ENCODE data around the gene USP13.

USP13 gene

DNA sequence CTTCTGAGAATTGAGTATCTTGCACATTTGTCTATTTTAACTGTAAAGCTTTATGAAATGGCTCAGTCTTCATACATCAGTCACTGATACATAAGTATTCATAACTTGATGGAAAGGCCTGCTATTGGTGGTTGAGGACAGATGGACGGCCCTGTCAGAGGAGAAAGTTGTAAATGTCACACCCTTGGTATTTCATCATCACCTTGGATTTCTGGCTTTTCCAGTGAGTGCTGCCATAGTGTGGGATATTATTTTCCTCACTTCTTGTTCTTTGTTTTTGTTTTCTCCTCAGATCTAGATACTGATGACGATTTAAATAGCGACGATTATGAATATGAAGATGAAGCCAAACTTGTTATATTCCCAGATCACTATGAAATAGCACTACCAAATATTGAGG lies 47.9 kb downstream of the USP13 start:
- DNase-seq, result no peak

DNA sequence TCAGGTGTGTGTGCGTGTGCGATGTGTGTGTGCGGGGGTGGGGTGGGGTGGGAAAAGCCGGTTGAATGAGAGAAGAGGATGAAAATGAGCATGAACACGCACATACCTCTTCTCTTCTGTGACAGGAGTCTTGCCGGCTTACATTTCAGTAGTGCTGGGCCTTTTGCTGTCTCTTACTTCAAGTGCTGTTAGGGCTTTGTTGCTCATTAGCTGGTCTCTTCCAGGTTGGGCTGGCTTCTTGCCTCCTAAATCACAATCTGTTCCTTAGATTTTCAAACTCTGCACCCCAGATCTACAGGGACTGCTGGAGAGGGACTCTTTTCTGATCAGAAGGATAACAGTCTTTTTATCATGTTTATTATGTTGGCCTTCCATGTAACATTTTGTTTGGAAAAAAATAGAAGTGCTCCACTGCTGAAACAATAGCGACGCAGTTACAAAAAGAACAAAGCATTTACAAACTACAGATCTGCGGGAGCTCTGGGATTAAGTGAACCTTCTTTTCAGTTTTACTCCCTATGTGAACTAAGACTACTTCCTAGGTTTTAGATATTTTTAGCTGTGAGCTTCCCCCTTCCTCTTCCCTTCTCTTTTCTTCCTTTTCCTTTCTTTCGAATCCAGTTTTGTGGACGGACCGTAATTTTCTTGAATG lies 48.5 kb downstream of the USP13 start:
- no peak for DNase-seq

DNA sequence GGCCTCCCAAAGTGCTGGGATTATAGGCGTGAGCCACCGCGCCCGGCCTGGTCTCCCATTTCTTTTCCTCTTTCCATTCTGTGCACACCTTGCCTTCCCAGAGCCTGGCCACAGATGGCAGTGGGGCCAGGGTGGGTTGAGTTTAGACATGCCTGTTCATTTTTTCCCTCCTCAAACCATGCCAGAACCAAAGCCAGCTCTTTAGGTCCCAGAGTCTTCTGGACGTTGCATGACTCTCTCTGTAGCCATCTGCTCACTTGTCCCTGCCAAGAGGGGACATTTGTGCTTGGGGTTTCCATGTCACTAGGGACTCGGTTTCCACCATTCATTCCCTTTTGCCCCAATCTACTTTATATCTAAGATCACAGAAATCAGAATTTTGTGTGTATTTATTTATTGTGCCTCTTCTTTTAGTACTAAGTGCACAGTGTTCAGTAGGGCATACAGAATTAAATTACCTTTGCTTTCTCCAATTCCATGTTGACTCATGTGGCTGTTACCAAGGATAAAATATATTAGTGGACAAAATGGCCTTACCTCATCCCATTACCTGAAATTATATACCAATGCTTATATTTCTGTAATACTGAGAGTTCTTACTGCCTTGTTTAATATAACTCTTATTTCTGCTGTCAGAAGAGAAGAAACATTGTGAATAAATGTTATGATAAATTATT lies 49.6 kb downstream of the USP13 start:
- DNase-seq, result no peak

DNA sequence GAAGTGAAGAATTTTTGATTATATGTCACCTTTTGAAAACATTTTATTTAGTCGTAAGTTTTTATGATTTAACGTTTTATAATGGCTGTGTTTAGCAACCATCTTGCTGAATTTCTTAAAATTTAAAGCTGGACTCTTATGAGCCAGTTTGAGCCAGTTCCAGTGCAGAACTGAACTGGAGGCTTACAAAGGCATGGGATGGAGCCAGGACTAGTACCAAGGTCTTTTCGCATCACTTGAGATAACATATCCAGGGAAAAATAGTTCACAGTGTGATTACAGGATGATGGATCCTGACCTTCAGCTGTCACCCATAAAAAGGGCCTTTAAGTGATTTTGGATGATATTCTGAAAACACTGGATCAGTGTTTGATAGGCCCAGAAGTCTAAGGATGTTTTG lies 51.0 kb downstream of the USP13 start:
- DNase-seq, result no peak

DNA sequence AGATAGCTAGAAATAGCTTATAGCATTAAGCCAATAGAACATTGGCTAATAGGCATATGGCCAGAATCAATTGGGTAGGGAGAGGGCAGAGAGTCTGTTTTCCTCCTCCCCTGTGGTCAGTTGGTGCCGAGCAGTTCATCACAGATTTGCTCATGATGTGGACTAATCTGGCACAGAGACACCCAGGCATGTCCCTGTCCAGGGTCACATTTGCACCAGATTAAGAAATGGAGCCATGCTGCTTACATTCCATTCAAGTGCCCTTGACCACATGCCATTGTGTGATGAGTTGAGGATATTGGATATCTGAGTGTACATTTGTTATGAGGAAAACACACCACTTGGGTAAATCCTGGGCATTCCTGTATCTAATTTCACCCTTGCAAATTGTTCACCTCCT lies 53.4 kb downstream of the USP13 start:
- no peak for DNase-seq

DNA sequence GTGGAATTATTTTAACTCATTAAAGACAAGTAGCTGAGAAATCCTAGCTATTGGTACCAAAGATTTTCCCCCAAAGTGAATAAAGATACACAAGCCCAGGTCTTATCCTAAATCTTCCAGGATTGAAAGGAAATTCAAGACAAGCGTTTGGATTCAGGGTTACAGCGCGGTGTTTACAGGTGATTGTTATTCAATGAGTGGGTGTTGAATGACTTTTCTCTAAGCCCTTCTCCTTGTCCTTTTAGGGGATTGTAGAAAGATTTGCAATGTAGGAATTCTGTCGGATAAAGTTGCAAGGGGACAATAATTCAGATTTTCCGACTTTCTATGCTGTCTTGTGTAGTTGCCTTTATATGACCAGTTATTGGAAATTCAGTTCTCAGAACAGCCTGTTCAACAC lies 57.2 kb downstream of the USP13 start:
- DNase-seq, result no peak

DNA sequence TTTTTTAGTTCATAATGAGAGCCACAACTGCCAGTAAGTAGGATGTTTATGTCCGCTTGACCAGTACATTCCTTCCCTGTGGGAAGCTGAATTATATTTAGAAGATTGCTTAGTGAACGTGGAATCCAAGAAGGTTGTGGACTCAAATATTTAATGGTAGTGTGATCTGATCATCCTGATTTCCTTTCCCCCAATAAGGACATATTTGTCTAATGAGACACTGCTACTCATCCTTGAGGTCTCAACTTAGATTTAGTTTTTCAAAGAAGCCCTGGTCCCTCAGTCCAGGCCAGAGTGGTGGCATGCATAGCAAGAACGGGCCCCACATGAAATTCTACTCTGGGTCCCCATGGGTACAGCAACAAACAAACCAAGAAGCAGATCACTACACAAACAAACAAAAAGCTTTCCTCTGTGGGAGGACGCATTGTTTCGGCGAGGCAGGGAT lies 60.8 kb downstream of the USP13 start:
- DNase-seq, result no peak

DNA sequence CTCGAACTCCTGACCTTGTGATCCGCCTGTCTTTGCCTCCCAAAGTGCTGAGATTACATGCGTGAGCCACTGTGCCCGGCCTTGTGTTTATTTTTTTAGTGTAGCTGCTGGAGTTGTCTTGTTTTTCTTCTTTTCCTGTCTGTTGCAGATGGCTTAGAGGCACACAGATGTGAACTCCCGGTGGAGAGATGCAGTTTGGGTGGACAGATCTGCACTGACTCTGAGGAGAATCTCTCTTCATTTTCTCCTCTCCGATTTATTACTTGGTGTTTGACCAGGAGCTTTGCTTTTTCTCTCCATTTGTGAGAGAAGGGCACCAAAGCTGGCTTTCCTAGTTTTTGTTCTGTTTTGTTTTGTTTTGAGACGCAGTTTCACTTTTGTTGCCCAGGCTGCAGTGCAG lies 62.7 kb downstream of the USP13 start:
- no peak for DNase-seq

DNA sequence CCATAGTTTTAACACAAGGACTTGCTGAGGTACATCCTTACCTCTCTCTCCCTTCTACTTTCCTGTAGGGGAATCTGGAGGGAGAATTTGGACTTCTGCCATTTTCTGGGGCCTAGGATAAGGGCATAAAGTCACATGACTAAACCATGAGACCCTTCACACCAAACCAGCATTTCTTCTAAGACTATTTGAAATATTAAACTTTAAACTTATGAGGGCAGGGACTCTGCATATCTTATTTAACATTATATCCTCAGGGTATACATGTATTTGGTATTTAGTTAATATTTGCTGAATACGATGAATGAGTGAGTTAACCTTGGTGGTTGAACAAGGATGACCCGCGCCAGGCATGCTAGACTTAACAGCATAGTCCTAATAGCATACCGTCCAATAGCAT lies 63.4 kb downstream of the USP13 start:
- DNase-seq, result no peak

DNA sequence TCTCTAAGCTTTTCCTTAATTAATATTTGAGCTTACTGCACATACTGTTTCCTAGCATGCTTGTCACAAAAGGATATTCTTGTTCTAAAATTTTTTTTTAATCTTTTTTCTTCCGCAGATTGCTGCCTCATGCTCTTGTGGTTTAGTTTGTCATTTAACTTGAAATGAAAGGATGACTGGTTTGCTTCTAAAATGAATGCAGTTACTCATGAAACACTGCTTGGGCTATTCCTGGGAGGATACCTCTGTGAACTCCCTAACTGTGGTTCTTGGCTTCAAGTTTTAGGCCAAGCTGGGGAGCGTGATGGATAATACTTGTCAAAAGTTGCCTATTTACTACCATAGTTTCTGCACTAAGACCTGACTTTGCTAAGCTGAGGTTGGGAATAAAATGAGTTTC lies 64.0 kb downstream of the USP13 start:
- no peak for DNase-seq

DNA sequence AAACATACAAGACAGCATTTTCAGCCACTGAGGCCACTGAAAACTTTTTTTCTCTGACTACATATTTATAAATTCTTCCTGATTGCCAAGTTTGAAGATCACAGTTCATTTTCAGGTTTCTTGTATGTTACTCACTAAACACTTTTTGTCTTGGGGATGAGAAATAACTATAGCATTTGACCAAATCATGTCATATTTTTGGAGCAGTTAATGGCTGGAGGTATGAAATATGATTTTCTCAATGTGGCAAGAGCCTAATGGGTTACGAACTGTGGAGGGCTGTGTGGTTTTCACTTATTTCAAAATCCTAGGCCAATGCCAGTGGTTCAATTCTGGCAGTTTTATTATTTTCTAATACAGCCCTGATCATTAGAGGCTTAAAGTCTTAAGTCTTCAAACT lies 64.4 kb downstream of the USP13 start:
- DNase-seq, result no peak

DNA sequence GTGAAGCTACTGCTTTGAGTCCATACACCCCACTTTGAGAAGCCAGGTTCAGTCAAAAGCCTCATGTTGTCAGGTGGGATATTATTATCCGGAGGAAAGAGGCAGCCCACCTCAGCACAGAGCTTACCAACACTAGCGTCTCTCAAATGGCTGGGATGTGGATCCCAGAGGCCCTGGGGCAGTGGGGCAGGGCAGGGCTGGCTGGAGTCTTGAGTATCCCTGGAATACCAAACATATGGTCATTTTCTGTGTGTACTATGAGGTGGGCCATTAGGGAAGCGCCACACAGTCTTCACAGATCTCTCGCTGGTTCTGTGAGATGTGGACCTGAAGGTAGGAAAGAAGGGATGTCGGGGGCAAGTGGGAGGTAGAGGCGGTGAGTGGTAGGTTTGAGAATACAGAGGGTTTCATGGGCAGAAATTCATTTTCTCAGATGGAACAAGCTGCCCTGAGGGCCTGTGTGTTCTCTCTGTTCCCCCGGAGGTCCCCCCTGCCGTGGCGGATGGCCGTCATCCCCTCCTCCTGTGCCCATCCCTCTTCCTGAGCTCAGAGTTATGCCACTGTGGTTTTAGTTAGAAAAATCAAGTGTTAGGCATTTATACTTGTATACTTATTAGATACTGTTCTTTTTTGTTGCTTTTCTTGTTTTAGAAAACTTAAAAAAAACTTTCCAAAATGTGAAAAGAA lies 66.4 kb downstream of the USP13 start:
- no peak for DNase-seq

DNA sequence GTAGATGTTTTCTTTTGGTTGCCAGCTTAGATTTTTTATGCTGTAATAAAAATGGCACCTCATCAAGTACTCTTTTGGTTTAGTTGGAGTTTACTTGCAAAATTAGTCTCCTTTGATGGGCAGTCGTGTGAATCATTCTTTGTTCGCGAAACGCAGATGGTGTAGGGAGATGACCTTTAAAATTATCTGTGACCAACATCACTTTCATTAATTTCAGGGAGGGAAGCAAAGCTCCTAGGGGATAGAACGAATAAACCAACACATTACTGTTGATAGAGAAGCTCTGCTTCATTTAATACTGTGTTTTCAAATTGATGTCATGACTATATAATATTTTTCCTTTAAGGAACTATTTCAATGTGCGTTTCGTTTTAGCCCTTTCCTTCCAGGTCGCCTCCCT lies 67.4 kb downstream of the USP13 start:
- no peak for DNase-seq

DNA sequence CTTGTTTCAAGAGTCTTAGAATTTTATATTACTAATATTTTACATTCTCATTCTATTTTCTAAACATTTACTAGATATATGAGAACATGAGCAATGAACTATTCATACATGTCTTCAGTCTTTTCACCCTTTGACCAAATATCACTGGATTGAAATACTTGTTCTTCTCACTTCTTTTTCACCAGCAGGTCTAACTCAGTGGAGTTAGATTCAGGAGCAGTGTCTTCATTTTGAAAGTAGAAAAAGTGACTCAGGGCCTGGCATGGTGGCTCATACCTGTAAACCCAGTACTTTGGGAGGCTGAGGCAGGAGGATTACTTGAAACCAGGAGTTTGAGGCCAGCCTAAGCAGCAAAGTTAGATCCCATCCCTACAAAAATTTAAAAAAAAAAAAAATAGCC lies 70.8 kb downstream of the USP13 start:
- no peak for DNase-seq

DNA sequence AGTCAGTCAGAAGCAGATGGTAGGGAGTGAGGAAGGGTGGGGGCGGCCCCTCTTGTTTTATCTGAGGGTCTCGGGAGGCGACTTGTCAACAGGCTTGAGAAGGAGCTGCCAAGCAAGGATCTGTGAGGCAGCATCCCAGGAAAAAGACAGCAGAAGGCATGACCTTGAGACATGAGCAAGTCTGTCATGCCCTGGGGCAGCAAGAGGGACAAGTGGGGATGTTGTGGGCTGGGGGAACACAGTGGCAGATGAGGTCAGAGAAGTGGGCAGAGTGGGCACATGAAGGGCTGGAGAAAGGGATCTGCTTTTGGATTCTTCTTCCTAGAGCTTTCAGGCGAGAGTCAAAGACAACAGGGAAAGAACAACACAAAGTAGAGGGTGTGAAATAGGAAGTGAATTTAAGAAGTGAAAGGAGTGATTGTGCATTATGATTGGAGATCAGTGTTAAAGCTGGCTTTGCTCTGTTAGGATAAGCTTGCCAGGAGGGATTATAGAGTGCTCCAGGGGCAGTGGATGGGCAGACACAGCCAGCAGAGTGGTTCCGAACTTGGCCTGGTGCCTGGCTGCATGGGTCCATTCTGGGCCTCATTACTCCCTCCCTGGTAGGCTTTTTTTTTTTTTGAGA lies 73.3 kb downstream of the USP13 start:
- DNase-seq, result no peak

DNA sequence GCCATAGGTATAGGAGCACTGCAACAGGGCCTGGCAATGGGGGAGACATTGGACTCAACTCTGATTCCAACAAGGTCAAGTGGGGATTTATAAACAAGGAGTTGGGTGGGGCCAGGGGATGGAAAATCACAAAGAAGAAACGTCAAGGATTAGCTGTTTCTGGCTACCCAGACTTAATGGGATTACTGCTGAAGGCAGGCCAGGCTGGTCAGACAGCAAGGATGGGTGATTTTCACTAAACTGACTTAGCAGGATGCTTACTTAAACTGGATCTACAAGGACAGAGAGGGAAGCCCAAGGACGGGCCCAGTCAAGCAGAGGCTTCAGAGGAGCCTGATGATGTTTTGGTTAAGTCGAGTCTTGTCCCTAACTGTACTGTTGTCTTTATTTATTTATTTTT lies 76.2 kb downstream of the USP13 start:
- no peak for DNase-seq

DNA sequence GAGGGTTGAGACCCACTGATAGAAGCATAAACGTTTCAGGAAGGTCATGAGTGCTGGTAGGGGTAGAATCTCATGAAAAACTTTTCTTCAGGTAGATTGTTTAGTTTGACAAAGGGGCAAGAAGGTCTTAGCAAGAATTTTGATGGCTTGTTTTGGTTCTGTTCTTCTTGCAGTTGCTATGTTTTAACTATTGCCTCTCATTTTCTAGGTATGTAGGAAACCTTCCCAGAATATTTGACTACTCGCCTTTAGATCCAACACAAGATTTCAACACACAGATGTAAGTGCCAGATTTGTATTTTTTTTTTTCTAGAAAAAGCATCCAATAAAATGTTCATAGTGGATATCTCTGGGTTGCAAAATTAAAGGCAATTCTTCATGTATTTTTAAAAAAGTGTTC lies 77.1 kb downstream of the USP13 start:
- no peak for DNase-seq

DNA sequence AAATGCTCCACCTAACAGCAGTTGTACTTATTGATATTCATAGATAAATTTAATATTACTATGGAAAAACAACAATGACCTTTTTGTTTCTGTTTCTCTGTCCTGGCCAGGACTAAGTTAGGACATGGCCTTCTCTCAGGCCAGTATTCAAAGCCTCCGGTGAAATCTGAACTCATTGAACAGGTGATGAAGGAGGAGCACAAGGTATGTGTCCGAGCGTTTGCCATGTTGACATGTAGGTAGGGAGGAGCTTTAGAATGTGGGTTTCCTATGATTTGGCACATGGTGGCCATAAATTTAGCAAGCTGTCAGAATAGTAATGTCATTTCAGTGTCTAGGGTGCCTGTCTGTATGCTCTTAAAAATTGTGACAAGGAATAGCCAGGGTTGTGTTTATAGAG lies 77.7 kb downstream of the USP13 start:
- no peak for DNase-seq

DNA sequence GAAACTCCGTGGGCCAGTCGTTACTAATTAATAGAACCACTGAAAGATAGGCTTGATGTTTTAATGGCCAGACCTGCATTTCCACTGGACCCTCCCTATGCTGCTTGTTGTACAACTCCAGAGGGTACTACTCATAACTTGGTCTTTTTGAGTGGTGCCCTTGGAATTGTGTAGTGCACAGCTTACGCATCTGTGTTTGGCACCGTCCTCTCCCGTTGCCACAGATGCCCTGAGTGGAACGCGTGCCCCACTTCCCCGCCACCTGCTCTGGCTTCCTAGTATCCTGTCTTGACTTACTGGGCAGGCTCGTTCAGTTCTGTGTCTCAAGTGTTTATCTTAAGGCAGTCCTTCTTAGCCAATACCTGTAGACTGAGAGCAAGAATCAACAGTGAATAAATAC lies 78.7 kb downstream of the USP13 start:
- no peak for DNase-seq

DNA sequence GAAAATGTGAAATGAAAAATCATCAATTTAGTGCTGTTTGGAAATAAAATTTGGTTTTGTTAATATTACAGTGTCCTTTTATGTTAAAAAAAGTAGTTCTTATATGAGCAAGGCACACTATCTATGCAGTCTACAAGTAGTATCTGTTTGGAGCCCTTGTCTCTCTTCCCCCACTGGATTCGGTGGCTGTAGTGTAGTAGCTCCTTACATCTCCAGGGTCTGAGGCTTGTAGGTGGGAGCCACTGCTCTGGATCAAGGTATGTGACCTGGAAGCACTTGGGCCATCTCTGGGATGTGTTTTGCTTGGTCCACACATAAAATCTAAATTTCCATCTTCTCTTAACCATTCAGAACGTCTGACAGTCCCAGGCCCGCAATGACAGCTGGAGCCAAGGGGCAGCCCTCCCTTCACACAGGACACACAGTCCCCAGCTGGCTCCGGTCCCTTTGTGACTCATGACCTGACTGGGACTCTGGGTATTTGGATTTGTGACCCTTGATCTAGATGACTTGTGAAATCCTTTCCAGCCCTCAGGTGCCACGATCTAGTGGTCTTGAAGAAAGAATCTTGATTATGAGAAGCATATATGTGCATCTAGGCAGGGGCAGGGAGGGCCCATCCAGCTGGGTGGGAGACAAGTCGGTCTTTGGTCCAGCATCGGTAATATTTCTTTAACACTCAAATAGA lies 80.0 kb downstream of the USP13 start:
- DNase-seq, result no peak

DNA sequence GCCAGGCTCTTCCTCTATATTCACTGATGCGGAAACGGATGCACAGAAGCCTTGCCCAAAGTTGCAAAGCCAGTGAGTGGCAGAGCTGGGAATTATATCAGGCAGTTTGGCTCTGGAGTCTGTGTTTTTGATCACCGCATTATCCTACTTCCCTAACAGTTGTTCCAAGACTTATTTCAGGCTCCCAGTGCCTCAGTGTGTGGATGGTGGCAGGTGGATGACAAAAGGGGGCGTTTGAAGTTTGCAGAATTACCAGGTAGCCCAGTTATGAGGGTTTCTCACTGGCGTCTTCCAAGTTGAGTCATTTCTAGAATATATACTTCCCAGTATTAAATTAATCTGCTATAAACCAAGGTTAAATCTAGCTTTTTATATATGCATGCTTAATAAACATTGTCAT lies 81.0 kb downstream of the USP13 start:
- DNase-seq, result no peak

DNA sequence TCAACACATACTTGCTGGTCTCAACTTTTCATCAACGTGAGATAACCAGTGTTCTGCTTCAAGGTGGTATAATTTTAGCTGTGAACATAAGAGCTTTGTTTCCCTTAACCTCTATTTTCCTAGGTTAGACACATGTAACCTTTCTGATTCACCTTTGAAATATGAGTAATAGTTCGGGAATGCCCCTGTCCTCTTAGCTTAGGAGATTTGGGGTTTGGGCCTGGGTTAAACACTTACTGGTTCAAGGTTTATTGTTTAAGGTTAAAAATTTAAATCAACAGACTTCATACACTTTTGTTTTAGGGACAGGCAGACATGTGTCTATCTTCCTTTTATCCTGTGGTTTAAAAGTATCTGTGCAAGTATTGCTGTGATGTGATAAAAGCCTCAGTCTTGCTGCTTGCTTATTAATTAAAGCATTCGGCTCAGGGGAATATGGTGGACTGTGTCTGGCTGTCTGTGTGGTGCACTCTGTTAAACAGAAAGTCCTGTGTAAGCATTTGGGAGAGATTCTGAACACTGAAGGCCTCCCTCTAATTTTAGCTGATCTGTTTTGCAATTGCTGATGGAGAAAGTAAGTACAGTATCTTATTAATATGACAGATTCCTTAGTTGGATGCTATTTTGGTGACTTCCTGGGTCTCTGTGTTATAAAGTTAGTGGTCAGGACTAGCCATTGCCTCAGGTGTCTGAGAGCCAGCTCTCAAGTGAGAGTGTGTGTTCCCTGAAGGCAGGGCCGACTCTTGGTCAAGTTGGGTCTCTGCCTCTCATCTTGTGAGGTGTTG lies 81.8 kb downstream of the USP13 start:
- no peak for DNase-seq

DNA sequence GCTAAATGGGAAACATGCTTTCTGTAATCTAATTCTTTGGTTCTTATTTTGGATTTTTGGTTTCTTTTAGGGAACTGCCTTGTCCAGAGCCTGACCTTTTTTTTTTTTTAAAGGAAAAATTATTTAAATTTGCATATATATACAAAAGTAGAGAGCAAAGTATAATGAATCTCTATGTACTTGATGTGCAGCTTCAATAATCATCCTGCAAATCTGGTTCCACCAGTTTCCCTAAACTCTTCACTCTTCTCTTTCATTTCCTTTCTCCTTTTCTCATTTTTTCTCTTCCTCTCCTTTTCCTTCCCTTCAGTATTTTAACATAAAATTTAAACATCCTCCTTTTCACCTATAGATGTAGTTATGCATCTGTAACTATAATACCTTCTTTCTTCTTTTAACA lies 82.5 kb downstream of the USP13 start:
- no peak for DNase-seq

Data from stimulated activated CD4-positive, alpha-beta T cell treated with anti-CD3 and anti-CD28 coated beads, Interleukin-4, amount 100 ng/mL, for 4 hours (primary cell).